Limb (tissue), 2 donors: ENCODE results near the gene PRLR.
"Not testable (repeated sequence)": the region's sequence is repeated elsewhere in the genome, so short reads cannot be mapped to it uniquely, and the experiment has no call there.

Experiments used
- DNase-seq, 2 donors: peaks; one replicate each; pipeline ENCODE4 v3.0.0-alpha.2; 2016; ENCODE audit errors: extremely low spot score in 2 of 2

PRLR gene

GRCh38 chr5:35197351-35197750 is 32.9 kb downstream of the PRLR start:
- DNase-seq = no peak

GRCh38 chr5:35195472-35195852 is 34.8 kb downstream of the PRLR start:
- DNase-seq = no peak

GRCh38 chr5:35194635-35195471 is 35.4 kb downstream of the PRLR start:
- no peak for DNase-seq

- DNase-seq = no peak
These were observed 37.8 kb downstream of the PRLR start for GRCh38 chr5:35192506-35192905.

- DNase-seq = not testable (repeated sequence)
These were observed 40.5 kb downstream of the PRLR start for GRCh38 chr5:35189801-35190200.

- no peak for DNase-seq
These were observed 42.2 kb downstream of the PRLR start for GRCh38 chr5:35188031-35188457.

GRCh38 chr5:35187621-35188020 is 42.7 kb downstream of the PRLR start:
- DNase-seq = not testable (repeated sequence)

- no peak for DNase-seq
These were observed 43.5 kb downstream of the PRLR start for GRCh38 chr5:35186749-35187148.

GRCh38 chr5:35185518-35185917 is 44.8 kb downstream of the PRLR start:
- DNase-seq = no peak

- DNase-seq = no peak
These were observed 46.7 kb downstream of the PRLR start for GRCh38 chr5:35183556-35183955.

GRCh38 chr5:35182910-35183535 is 47.3 kb downstream of the PRLR start:
- DNase-seq = no peak

- DNase-seq = no peak
These were observed 47.8 kb downstream of the PRLR start for GRCh38 chr5:35182486-35182885.

GRCh38 chr5:35180046-35180445 is 50.2 kb downstream of the PRLR start:
- DNase-seq = no peak

- no peak for DNase-seq
These were observed 52.5 kb downstream of the PRLR start for GRCh38 chr5:35177783-35178182.

GRCh38 chr5:35172533-35172932 is 57.8 kb downstream of the PRLR start:
- no peak for DNase-seq

GRCh38 chr5:35171991-35172390 is 58.3 kb downstream of the PRLR start:
- no peak for DNase-seq

- no peak for DNase-seq
These were observed 59.2 kb downstream of the PRLR start for GRCh38 chr5:35171078-35171477.

GRCh38 chr5:35166043-35166442 is 64.2 kb downstream of the PRLR start:
- no peak for DNase-seq

- DNase-seq = no peak
These were observed 65.3 kb downstream of the PRLR start for GRCh38 chr5:35164860-35165542.

- no peak for DNase-seq
These were observed 66.6 kb downstream of the PRLR start for GRCh38 chr5:35163710-35164033.

- DNase-seq = no peak
These were observed 67.2 kb downstream of the PRLR start for GRCh38 chr5:35162848-35163709.
